ENCODE data around the gene KCNMA1.

The KCNMA1 gene

GRCh38 chr10:77123330-77123729, 514.3 kb downstream of the KCNMA1 start:
- no peak overlapping the region for H3K4me3 ChIP-seq (ENCODE audit: low read depth, low read length)
- in situ Hi-C loops (cut with HindIII; ENCODE audit: low sequenced_read_pairs) = no loop called here
- TF ChIP-seq CTCF (IDR thresholded peaks at IDR 0.05; ENCODE audit: low read depth, low read length) = no peak
- DNase-seq (ENCODE audit: low read depth, low spot score) = no peak

- in situ Hi-C loops (cut with HindIII; ENCODE audit: low sequenced_read_pairs) = no loop called here
- DNase-seq (ENCODE audit: low read depth, low spot score) = no peak
- TF ChIP-seq CTCF (IDR thresholded peaks at IDR 0.05; ENCODE audit: low read depth, low read length) = no peak
- no peak overlapping the region for H3K4me3 ChIP-seq (ENCODE audit: low read depth, low read length)
These were observed 515.8 kb downstream of the KCNMA1 start for GRCh38 chr10:77121829-77122228.

GRCh38 chr10:77120666-77121376, 516.8 kb downstream of the KCNMA1 start:
- no peak for TF ChIP-seq CTCF (IDR thresholded peaks at IDR 0.05; ENCODE audit: low read depth, low read length)
- no peak overlapping the region for H3K4me3 ChIP-seq (ENCODE audit: low read depth, low read length)
- in situ Hi-C loops (cut with HindIII; ENCODE audit: low sequenced_read_pairs) = no loop called here
- no peak for DNase-seq (ENCODE audit: low read depth, low spot score)

- no peak overlapping the region for H3K4me3 ChIP-seq (ENCODE audit: low read depth, low read length)
- in situ Hi-C loops (cut with HindIII; ENCODE audit: low sequenced_read_pairs) = no loop called here
- TF ChIP-seq CTCF (IDR thresholded peaks at IDR 0.05; ENCODE audit: low read depth, low read length) = no peak
- DNase-seq (ENCODE audit: low read depth, low spot score) = no peak
These were observed 517.6 kb downstream of the KCNMA1 start for GRCh38 chr10:77120012-77120411.

GRCh38 chr10:77118603-77119282, 518.9 kb downstream of the KCNMA1 start:
- no peak for DNase-seq (ENCODE audit: low read depth, low spot score)
- in situ Hi-C loops (cut with HindIII; ENCODE audit: low sequenced_read_pairs) = no loop called here
- no peak for TF ChIP-seq CTCF (IDR thresholded peaks at IDR 0.05; ENCODE audit: low read depth, low read length)

GRCh38 chr10:77117501-77117900, 520.1 kb downstream of the KCNMA1 start:
- H3K4me3 ChIP-seq (ENCODE audit: low read depth, low read length) = no peak overlapping the region
- in situ Hi-C loops (cut with HindIII; ENCODE audit: low sequenced_read_pairs) = no loop called here
- TF ChIP-seq CTCF (IDR thresholded peaks at IDR 0.05; ENCODE audit: low read depth, low read length) = no peak
- DNase-seq (ENCODE audit: low read depth, low spot score) = no peak

More at GRCh38 chr10:77118603-77119282, 518.9 kb downstream of the KCNMA1 start:
- no peak overlapping the region for H3K4me3 ChIP-seq (ENCODE audit: low read depth, low read length)
